Stimulated activated CD8-positive, alpha-beta memory T cell treated with anti-CD3 and anti-CD28 coated beads, Interleukin-15, amount 100 ng/mL, for 1 hour (primary cell): Measurements from ENCODE around the gene ANKRD44.
"Not testable (repeated sequence)": the region's sequence is repeated elsewhere in the genome, so short reads cannot be mapped to it uniquely, and the experiment has no call there.

Experiments
- DNase-seq: peaks from one replicate; pipeline ENCODE4 v3.0.0-alpha.2; 2020; ENCODE audit warnings: low read depth

ANKRD44 gene

GRCh38 chr2:197024206-197024605 is 286.4 kb downstream of the ANKRD44 start:
- DNase-seq = no peak

- not testable (repeated sequence) for DNase-seq
Measured at GRCh38 chr2:197020921-197021320, 289.7 kb downstream of the ANKRD44 start.

- DNase-seq = no peak
Measured at GRCh38 chr2:197013098-197013497, 297.5 kb downstream of the ANKRD44 start.

- DNase-seq = no peak
Measured at GRCh38 chr2:197011801-197012641, 298.6 kb downstream of the ANKRD44 start.

GRCh38 chr2:197011021-197011417 is 299.6 kb downstream of the ANKRD44 start:
- DNase-seq = no peak

GRCh38 chr2:197010200-197011020 is 300.2 kb downstream of the ANKRD44 start:
- DNase-seq = no peak

- DNase-seq = not testable (repeated sequence)
Measured at GRCh38 chr2:197008741-197009341, 301.7 kb downstream of the ANKRD44 start.

- no peak for DNase-seq
Measured at GRCh38 chr2:197007716-197008628, 302.6 kb downstream of the ANKRD44 start.

GRCh38 chr2:197001921-197002320 is 308.7 kb downstream of the ANKRD44 start:
- DNase-seq = no peak

GRCh38 chr2:196995757-196996314 is 314.7 kb downstream of the ANKRD44 start:
- DNase-seq = no peak

- no peak for DNase-seq
Measured at GRCh38 chr2:196994764-196995163, 315.8 kb downstream of the ANKRD44 start.

- DNase-seq = no peak
Measured at GRCh38 chr2:196993617-196994016, 317.0 kb downstream of the ANKRD44 start.

GRCh38 chr2:196992466-196992865 is 318.1 kb downstream of the ANKRD44 start:
- no peak for DNase-seq

- no peak for DNase-seq
Measured at GRCh38 chr2:196990788-196991461, 319.7 kb downstream of the ANKRD44 start.

GRCh38 chr2:196990092-196990491 is 320.5 kb downstream of the ANKRD44 start:
- DNase-seq = no peak

- DNase-seq = no peak
Measured at GRCh38 chr2:196989496-196989895, 321.1 kb downstream of the ANKRD44 start.

- no peak for DNase-seq
Measured at GRCh38 chr2:196988639-196989038, 321.9 kb downstream of the ANKRD44 start.

- DNase-seq = no peak
Measured at GRCh38 chr2:196987649-196988364, 322.8 kb downstream of the ANKRD44 start.

- DNase-seq = no peak
Measured at GRCh38 chr2:196987298-196987648, 323.3 kb downstream of the ANKRD44 start.
